WTC11 (cell line): Measurements from ENCODE around the gene NAA20. TPM values are rescaled to one million over a fixed set of nuclear protein-coding genes. Genes with fewer than 3 reads are reported as not detected.

ENCODE experiments used
- CREB1 ChIP-seq: sonication (generic); formaldehyde crosslinking; IDR thresholded peaks from 2 replicates; pipeline ENCODE4 v1.8.0; 2023; ENCODE audit warnings: mild to moderate bottlenecking, missing genetic modification reagents
- CREM ChIP-seq: sonication (generic); formaldehyde crosslinking; IDR thresholded peaks from 2 replicates; pipeline ENCODE4 v1.8.1; 2022; ENCODE audit warnings: mild to moderate bottlenecking, missing genetic modification reagents, moderate library complexity
- CTCF ChIP-seq: fragments of 200-600 bp; IDR thresholded peaks from 2 replicates; pipeline ENCODE4 v1.8.0; 2022; ENCODE audit warnings: antibody characterized with exemption
- E2F1 ChIP-seq: sonication (generic); formaldehyde crosslinking; IDR thresholded peaks from 2 replicates; pipeline ENCODE4 v1.8.0; 2022; ENCODE audit warnings: mild to moderate bottlenecking, missing genetic modification reagents
- E2F4 ChIP-seq: sonication (generic); formaldehyde crosslinking; IDR thresholded peaks from 2 replicates; pipeline ENCODE4 v1.8.1; 2022; ENCODE audit warnings: low read depth, mild to moderate bottlenecking, moderate library complexity, missing genetic modification reagents, borderline replicate concordance
- ESRRA ChIP-seq: sonication (generic); formaldehyde crosslinking; IDR thresholded peaks from 2 replicates; pipeline ENCODE4 v1.8.1; 2022; ENCODE audit warnings: mild to moderate bottlenecking, missing genetic modification reagents, borderline replicate concordance
- ETV6 ChIP-seq: sonication (generic); formaldehyde crosslinking; IDR thresholded peaks from 2 replicates; pipeline ENCODE4 v1.8.1; 2022; ENCODE audit warnings: mild to moderate bottlenecking, missing genetic modification reagents
- GTF2I ChIP-seq: fragments of 250-450 bp; sonication (Bioruptor Pico); conservative IDR thresholded peaks from 2 replicates; pipeline ENCODE4 v1.4.0; 2021; ENCODE audit warnings: mild to moderate bottlenecking
- HMGXB4 ChIP-seq: sonication (generic); formaldehyde crosslinking; IDR thresholded peaks from 2 replicates; pipeline ENCODE4 v1.8.1; 2023; ENCODE audit warnings: mild to moderate bottlenecking, moderate library complexity, missing genetic modification reagents
- MLX ChIP-seq: sonication (generic); formaldehyde crosslinking; IDR thresholded peaks from 2 replicates; pipeline ENCODE4 v1.8.1; 2023; ENCODE audit warnings: mild to moderate bottlenecking, missing genetic modification reagents, moderate library complexity
- NFATC4 ChIP-seq: fragments of 250-450 bp; sonication (Bioruptor Pico); IDR thresholded peaks from 2 replicates; pipeline ENCODE4 v1.9.0; 2021; ENCODE audit warnings: mild to moderate bottlenecking
- NR3C1 ChIP-seq: sonication (generic); formaldehyde crosslinking; conservative IDR thresholded peaks from 2 replicates; pipeline ENCODE4 v1.8.1; 2023; ENCODE audit warnings: low read depth, mild to moderate bottlenecking, missing genetic modification reagents
- PRDM15 ChIP-seq: sonication (generic); formaldehyde crosslinking; IDR thresholded peaks from 2 replicates; pipeline ENCODE4 v1.8.0; 2022; ENCODE audit warnings: missing genetic modification reagents
- SMAD3 ChIP-seq: sonication (generic); formaldehyde crosslinking; IDR thresholded peaks from 2 replicates; pipeline ENCODE4 v1.8.0; 2022; ENCODE audit warnings: missing genetic modification reagents, mild to moderate bottlenecking, borderline replicate concordance
- SP1 ChIP-seq: sonication (generic); formaldehyde crosslinking; conservative IDR thresholded peaks from 2 replicates; pipeline ENCODE4 v1.8.1; 2022; ENCODE audit warnings: missing genetic modification reagents
- TEAD4 ChIP-seq: sonication (generic); formaldehyde crosslinking; IDR thresholded peaks from 2 replicates; pipeline ENCODE4 v1.8.0; 2022; ENCODE audit warnings: mild to moderate bottlenecking, missing genetic modification reagents
- USF1 ChIP-seq: sonication (generic); formaldehyde crosslinking; IDR thresholded peaks from 2 replicates; pipeline ENCODE4 v1.8.0; 2022; ENCODE audit warnings: mild to moderate bottlenecking, missing genetic modification reagents
- ZMAT4 ChIP-seq: fragments of 250-450 bp; sonication (Bioruptor Pico); IDR thresholded peaks from 2 replicates; pipeline ENCODE4 v1.9.0; 2021; ENCODE audit warnings: mild to moderate bottlenecking
- ZNF121 ChIP-seq: sonication (generic); formaldehyde crosslinking; IDR thresholded peaks from 2 replicates; pipeline ENCODE4 v1.8.0; 2023; ENCODE audit warnings: missing genetic modification reagents
- ZNF219 ChIP-seq: sonication (generic); formaldehyde crosslinking; IDR thresholded peaks from 2 replicates; pipeline ENCODE4 v1.8.0; 2023; ENCODE audit warnings: missing genetic modification reagents, mild to moderate bottlenecking, borderline replicate concordance
- ZNF281 ChIP-seq: sonication (generic); formaldehyde crosslinking; IDR thresholded peaks from 2 replicates; pipeline ENCODE4 v1.8.0; 2023; ENCODE audit warnings: mild to moderate bottlenecking, missing genetic modification reagents
- ZNF317 ChIP-seq: sonication (generic); formaldehyde crosslinking; IDR thresholded peaks from 2 replicates; pipeline ENCODE4 v1.8.1; 2023; ENCODE audit warnings: low read depth, mild to moderate bottlenecking, moderate library complexity, missing genetic modification reagents, borderline replicate concordance
- ZNF396 ChIP-seq: fragments of 250-450 bp; sonication (Bioruptor Pico); IDR thresholded peaks from 2 replicates; pipeline ENCODE4 v1.8.0; 2021; ENCODE audit warnings: mild to moderate bottlenecking, moderate library complexity, borderline replicate concordance
- total RNA-seq: library from RNA; stranded (reverse); gene quantifications from 3 replicates; pipeline ENCODE4 v1.2.3, GENCODE V29; 2021

Gene NAA20
- total RNA-seq, 1 experiment from 2014 or later: 34.0 TPM

GRCh38 chr20:20017001-20017843 lies at the start of gene NAA20 (continued):
- TF ChIP-seq ZNF281 (CRISPR knock-in tag) (no peak), CREM (CRISPR knock-in tag) (0 out of 2 replicates have a peak, but pooled peaks have one; percentile 53), CREB1 (CRISPR knock-in tag) (no peak), ZNF317 (CRISPR knock-in tag) (no peak), ETV6 (CRISPR knock-in tag) (peak; percentile 97), E2F1 (CRISPR knock-in tag) (peak; percentile 57; the same call in 1 of the 2 replicates), NR3C1 (CRISPR knock-in tag) (no peak), SP1 (CRISPR knock-in tag) (peak; percentile 65; the same call in 1 of the 2 replicates), ZNF396 (CRISPR knock-in tag) (no peak), CTCF (0 out of 2 replicates have a peak, but pooled peaks have one; percentile 17), ESRRA (CRISPR knock-in tag) (no peak), ZNF219 (CRISPR knock-in tag) (no peak), ZMAT4 (CRISPR knock-in tag) (no peak), GTF2I (CRISPR knock-in tag) (0 out of 2 replicates have a peak, but pooled peaks have one; percentile 50), NFATC4 (CRISPR knock-in tag) (0 out of 2 replicates have a peak, but pooled peaks have one; percentile 51), SMAD3 (peak; percentile 58; the same call in 1 of the 2 replicates), USF1 (CRISPR knock-in tag) (peak; percentile 19; the same call in 1 of the 2 replicates), ZNF121 (CRISPR knock-in tag) (0 out of 2 replicates have a peak, but pooled peaks have one; percentile 12), TEAD4 (CRISPR knock-in tag) (no peak), MLX (CRISPR knock-in tag) (no peak), HMGXB4 (CRISPR knock-in tag) (peak; percentile 84; the same call in 1 of the 2 replicates), PRDM15 (no peak; the same call in 1 of the 2 replicates), E2F4 (CRISPR knock-in tag) (peak; percentile 32; the same call in 1 of the 2 replicates)
